Effector memory CD4-positive, alpha-beta T cell (primary cell): ENCODE measurements around the gene ANAPC7.
A peak's percentile ranks its signal among the peaks of the same experiment; 100 is the strongest.

Experiments used
- DNase-seq, 3 donors: peaks; one replicate each; pipeline ENCODE4 v3.0.0-alpha.2; 2020
- H3K27ac ChIP-seq: 2 replicates; pipeline ENCODE4 v1.7.0; 2013; ENCODE audit warnings: mild to moderate bottlenecking, low read length, moderate library complexity; ENCODE audit not compliant: insufficient read depth, poor library complexity, severe bottlenecking
- H3K27me3 ChIP-seq: replicated peaks from 2 replicates; pipeline ENCODE4 v1.7.0; 2013; ENCODE audit warnings: mild to moderate bottlenecking, low read length; ENCODE audit not compliant: insufficient read depth, control insufficient read depth, poor library complexity, severe bottlenecking
- H3K36me3 ChIP-seq: 2 replicates; pipeline ENCODE4 v1.7.0; 2013; ENCODE audit warnings: mild to moderate bottlenecking, low read length, moderate library complexity; ENCODE audit not compliant: control insufficient read depth, insufficient read depth
- H3K4me1 ChIP-seq: 2 replicates; pipeline ENCODE4 v1.7.0; 2013; ENCODE audit warnings: low read length, mild to moderate bottlenecking; ENCODE audit not compliant: control insufficient read depth, insufficient read depth, poor library complexity, severe bottlenecking
- H3K4me3 ChIP-seq: 2 replicates; pipeline ENCODE4 v1.7.0; 2013; ENCODE audit warnings: low read length, low read depth, mild to moderate bottlenecking; ENCODE audit not compliant: insufficient read depth, poor library complexity, severe bottlenecking
- H3K9me3 ChIP-seq: 2 replicates; pipeline ENCODE4 v1.7.0; 2013; ENCODE audit warnings: mild to moderate bottlenecking, low read length, moderate library complexity; ENCODE audit not compliant: control insufficient read depth

ANAPC7 gene

GRCh38 chr12:110349514-110350151 is 53.9 kb downstream of the ANAPC7 start:
- DNase-seq, result peak in 1 of 3 donors; percentile 1
- peaks cover 10% of the 10 kb centered on the region for H3K4me1 ChIP-seq
- peaks cover 30% of the 10 kb centered on the region for H3K36me3 ChIP-seq
- H3K27me3 ChIP-seq, result no peaks in the 10 kb centered on the region
- no peak overlapping the region for H3K27ac ChIP-seq
- no peaks in the 10 kb centered on the region for H3K9me3 ChIP-seq
- no peak overlapping the region for H3K4me3 ChIP-seq

GRCh38 chr12:110349096-110349495 is 54.4 kb downstream of the ANAPC7 start:
- Histone ChIP-seq H3K4me1 (peaks cover 10% of the 10 kb centered on the region), H3K27me3 (no peaks in the 10 kb centered on the region), H3K27ac (no peak overlapping the region), H3K36me3 (peaks cover 36% of the 10 kb centered on the region), H3K9me3 (no peaks in the 10 kb centered on the region), H3K4me3 (no peak overlapping the region)
- no peak for DNase-seq

GRCh38 chr12:110348431-110349059 is 55.0 kb downstream of the ANAPC7 start:
- no peak for DNase-seq
- Histone ChIP-seq H3K27me3 (no peaks in the 10 kb centered on the region), H3K4me1 (peaks cover 10% of the 10 kb centered on the region), H3K9me3 (no peaks in the 10 kb centered on the region), H3K36me3 (peaks cover 41% of the 10 kb centered on the region), H3K4me3 (no peak overlapping the region), H3K27ac (no peak overlapping the region)

GRCh38 chr12:110347767-110348166 is 55.7 kb downstream of the ANAPC7 start:
- no peaks in the 10 kb centered on the region for H3K27me3 ChIP-seq
- H3K36me3 ChIP-seq, result peaks cover 49% of the 10 kb centered on the region
- no peak overlapping the region for H3K27ac ChIP-seq
- no peaks in the 10 kb centered on the region for H3K9me3 ChIP-seq
- no peak for DNase-seq
- H3K4me3 ChIP-seq, result no peak overlapping the region
- H3K4me1 ChIP-seq, result peaks cover 10% of the 10 kb centered on the region

- Histone ChIP-seq H3K4me1 (peaks cover 10% of the 10 kb centered on the region), H3K9me3 (no peaks in the 10 kb centered on the region), H3K36me3 (peaks cover 66% of the 10 kb centered on the region), H3K27me3 (no peaks in the 10 kb centered on the region), H3K4me3 (no peak overlapping the region), H3K27ac (no peak overlapping the region)
- no peak for DNase-seq
Observed at GRCh38 chr12:110345963-110346362, 57.5 kb downstream of the ANAPC7 start.

- Histone ChIP-seq H3K27me3 (no peaks in the 10 kb centered on the region), H3K36me3 (peaks cover 74% of the 10 kb centered on the region), H3K4me3 (no peak overlapping the region), H3K9me3 (no peaks in the 10 kb centered on the region), H3K4me1 (peaks cover 10% of the 10 kb centered on the region), H3K27ac (no peak overlapping the region)
- no peak for DNase-seq
Observed at GRCh38 chr12:110345176-110345661, 58.3 kb downstream of the ANAPC7 start.

GRCh38 chr12:110344657-110345056 is 58.9 kb downstream of the ANAPC7 start:
- H3K4me3 ChIP-seq, result no peak overlapping the region
- H3K9me3 ChIP-seq, result no peaks in the 10 kb centered on the region
- no peak for DNase-seq
- no peaks in the 10 kb centered on the region for H3K27me3 ChIP-seq
- peaks cover 8% of the 10 kb centered on the region for H3K4me1 ChIP-seq
- no peak overlapping the region for H3K27ac ChIP-seq
- H3K36me3 ChIP-seq, result peaks cover 79% of the 10 kb centered on the region

GRCh38 chr12:110343736-110344555 is 59.6 kb downstream of the ANAPC7 start:
- H3K36me3 ChIP-seq, result peaks cover 86% of the 10 kb centered on the region
- H3K27me3 ChIP-seq, result no peaks in the 10 kb centered on the region
- H3K4me3 ChIP-seq, result no peak overlapping the region
- no peak for DNase-seq
- no peak overlapping the region for H3K27ac ChIP-seq
- H3K9me3 ChIP-seq, result no peaks in the 10 kb centered on the region
- peaks cover 1% of the 10 kb centered on the region for H3K4me1 ChIP-seq

- Histone ChIP-seq H3K4me3 (no peak overlapping the region), H3K9me3 (no peaks in the 10 kb centered on the region), H3K27ac (no peak overlapping the region), H3K27me3 (no peaks in the 10 kb centered on the region), H3K4me1 (no peaks in the 10 kb centered on the region), H3K36me3 (peaks cover 95% of the 10 kb centered on the region)
- DNase-seq, result no peak
Observed at GRCh38 chr12:110343114-110343513, 60.4 kb downstream of the ANAPC7 start.

GRCh38 chr12:110342157-110342556 is 61.4 kb downstream of the ANAPC7 start:
- Histone ChIP-seq H3K9me3 (no peaks in the 10 kb centered on the region), H3K36me3 (peaks cover 95% of the 10 kb centered on the region), H3K4me3 (no peak overlapping the region), H3K27ac (no peak overlapping the region), H3K27me3 (no peaks in the 10 kb centered on the region), H3K4me1 (no peaks in the 10 kb centered on the region)
- no peak for DNase-seq
